Keratinocyte (primary cell): Measurements from ENCODE around the gene GPR42. TPM values are rescaled to one million over a fixed set of nuclear protein-coding genes. Genes with fewer than 3 reads are reported as not detected.

ENCODE experiments used
- DNase-seq: peaks from one replicate; pipeline ENCODE4 v3.0.0-alpha.2; 2011; ENCODE audit warnings: low read depth, missing footprints, low spot score
- FAIRE-seq: peaks from 2 replicates; lab custom pipeline; 2011; peaks lifted over from hg19 to GRCh38; lab: Jason Lieb, UNC
- H2AFZ ChIP-seq: 2 replicates; pipeline ENCODE4 v1.6.0; 2012; ENCODE audit warnings: low read length, control low read depth, inconsistent platforms; ENCODE audit not compliant: control insufficient read depth
- H3K27ac ChIP-seq: 2 replicates; pipeline ENCODE4 v1.5.1; 2011; ENCODE audit warnings: low read length; ENCODE audit not compliant: control insufficient read depth, insufficient read depth
- H3K27me3 ChIP-seq: 3 replicates; pipeline ENCODE4 v1.6.0; 2011; ENCODE audit warnings: low read length; ENCODE audit not compliant: control insufficient read depth, insufficient read depth; ENCODE audit errors: extremely low read depth
- H3K36me3 ChIP-seq, 2 experiments: 2 replicates in 1 of 2; 3 replicates in 1 of 2; pipeline ENCODE4 v1.5.1; 2011; ENCODE audit warnings: low read length in 2 of 2, mild to moderate bottlenecking in 1 of 2; ENCODE audit not compliant: control insufficient read depth in 2 of 2, insufficient read depth in 2 of 2; ENCODE audit errors: extremely low read depth in 1 of 2
- H3K4me1 ChIP-seq: 3 replicates; pipeline ENCODE4 v1.5.1; 2011; ENCODE audit warnings: low read length; ENCODE audit not compliant: control insufficient read depth, insufficient read depth; ENCODE audit errors: extremely low read depth
- H3K4me2 ChIP-seq: 3 replicates; pipeline ENCODE4 v1.6.0; 2011; ENCODE audit warnings: low read depth, low read length; ENCODE audit not compliant: control insufficient read depth, insufficient read depth; ENCODE audit errors: extremely low read depth
- H3K4me3 ChIP-seq, 3 experiments: fragments of 200-600 bp in 1 of 3; sonication (generic) in 1 of 3; 2 replicates in 2 of 3; 3 replicates in 1 of 3; pipeline ENCODE4 v1.5.1; 2011 to 2016; ENCODE audit warnings: low read length in 3 of 3, mild to moderate bottlenecking in 3 of 3, control low read depth in 2 of 3, inconsistent platforms in 1 of 3, low read depth in 1 of 3, mixed read lengths in 1 of 3, mixed run types in 1 of 3, moderate library complexity in 1 of 3; ENCODE audit not compliant: control insufficient read depth in 2 of 3, insufficient read depth in 2 of 3; ENCODE audit errors: extremely low read depth in 1 of 3
- H3K79me2 ChIP-seq: 2 replicates; pipeline ENCODE4 v1.6.0; 2012; ENCODE audit warnings: low read length; ENCODE audit not compliant: control insufficient read depth, insufficient read depth
- H3K9ac ChIP-seq: 3 replicates; pipeline ENCODE4 v1.6.0; 2011; ENCODE audit warnings: low read length; ENCODE audit not compliant: control insufficient read depth, insufficient read depth; ENCODE audit errors: extremely low read depth
- H3K9me1 ChIP-seq: 3 replicates; pipeline ENCODE4 v1.6.0; 2011; ENCODE audit warnings: low read length; ENCODE audit not compliant: control insufficient read depth, insufficient read depth; ENCODE audit errors: extremely low read depth
- H3K9me3 ChIP-seq: 2 replicates; pipeline ENCODE4 v1.5.1; 2012; ENCODE audit warnings: low read depth, low read length; ENCODE audit not compliant: control insufficient read depth
- H4K20me1 ChIP-seq: 3 replicates; pipeline ENCODE4 v1.6.0; 2011; ENCODE audit warnings: low read length; ENCODE audit not compliant: control insufficient read depth, insufficient read depth; ENCODE audit errors: extremely low read depth
- CTCF ChIP-seq, 3 experiments: IDR thresholded peaks in 1 of 3; conservative IDR thresholded peaks in 1 of 3; optimal IDR thresholded peaks in 1 of 3; 2 replicates in 2 of 3; 3 replicates in 1 of 3; pipeline versions ENCODE3 to v1.5.1; 2011; ENCODE audit warnings: low read length in 3 of 3, mild to moderate bottlenecking in 3 of 3, moderate library complexity in 2 of 3, control low read depth in 1 of 3, inconsistent platforms in 1 of 3; ENCODE audit not compliant: insufficient read depth in 2 of 3; ENCODE audit errors: extremely low read depth in 1 of 3
- EZH2 ChIP-seq: IDR thresholded peaks from one replicate; pipeline ENCODE4 v1.6.1; 2012; ENCODE audit warnings: inconsistent platforms, mild to moderate bottlenecking, low read length, moderate library complexity
- dilution Hi-C: fragments of 300-500 bp; cut with MboI; formaldehyde crosslinking; loops from one replicate; pipeline ENCODE4 v1.7.0; 2020; ENCODE audit warnings: low sequenced_read_pairs; ENCODE audit not compliant: extremely low pct_ligation_motif_present
- polyA plus RNA-seq, 5 experiments: library from polyadenylated mRNA; depleted of rRNA in 3 of 5; stranded (reverse) in 3 of 5; stranded (forward) in 1 of 5; unstranded in 1 of 5; fragments of >200 nt; gene quantifications; 1 replicate in 1 of 5; 2 replicates in 3 of 5; 3 replicates in 1 of 5; pipeline versions ENCODE4 v1.2.1 to v1.2.3, GENCODE V29; 2011 to 2012; ENCODE audit warnings: missing spikeins in 2 of 5, low read depth in 1 of 5, low replicate concordance in 1 of 5

The GPR42 gene
- polyA plus RNA-seq, 1 donor (not counting 4 experiments of a cell fraction or from before 2014, with no cell fraction given), result not detected

- Histone ChIP-seq H3K27me3 (peaks cover 5% of the 10 kb centered on the region), H4K20me1 (no peaks in the 10 kb centered on the region), H3K4me2 (no peak overlapping the region), H3K4me1 (no peaks in the 10 kb centered on the region), H3K9me1 (no peaks in the 10 kb centered on the region), H3K79me2 (no peaks in the 10 kb centered on the region), H3K9me3 (no peaks in the 10 kb centered on the region), H3K36me3 (no peaks in the 10 kb centered on the region), H3K4me3 (no peak overlapping the region), H3K9ac (no peak overlapping the region), H2AFZ (no peak overlapping the region), H3K27ac (no peak overlapping the region)
- DNase-seq (no peak), FAIRE-seq (no peak)
- dilution Hi-C loops, result no loop called here
- TF ChIP-seq EZH2, result no peak
- no peak for TF ChIP-seq CTCF (optimal IDR thresholded peaks at IDR 0.05 in 1 of 3, IDR thresholded peaks at IDR 0.05 in 1 of 3, conservative IDR thresholded peaks at IDR 0.05 in 1 of 3; ENCODE audit: extremely low read depth in 1 of 3, insufficient read depth in 2 of 3, low read length in 3 of 3)
Observed at GRCh38 chr19:35363001-35363590, 7.8 kb upstream of the GPR42 start.

- Histone ChIP-seq H3K27ac (no peak overlapping the region), H2AFZ (no peak overlapping the region), H3K9me3 (no peaks in the 10 kb centered on the region), H3K9ac (no peak overlapping the region), H4K20me1 (no peaks in the 10 kb centered on the region), H3K36me3 (no peaks in the 10 kb centered on the region), H3K79me2 (no peaks in the 10 kb centered on the region), H3K27me3 (peaks cover 5% of the 10 kb centered on the region), H3K4me1 (no peaks in the 10 kb centered on the region), H3K4me2 (no peak overlapping the region), H3K4me3 (no peak overlapping the region), H3K9me1 (no peaks in the 10 kb centered on the region)
- dilution Hi-C loops, result no loop called here
- DNase-seq (no peak), FAIRE-seq (no peak)
- no peak for TF ChIP-seq CTCF (optimal IDR thresholded peaks at IDR 0.05 in 1 of 3, IDR thresholded peaks at IDR 0.05 in 1 of 3, conservative IDR thresholded peaks at IDR 0.05 in 1 of 3; ENCODE audit: extremely low read depth in 1 of 3, insufficient read depth in 2 of 3, low read length in 3 of 3)
- TF ChIP-seq EZH2, result no peak
Observed at GRCh38 chr19:35363711-35364425, 7.0 kb upstream of the GPR42 start.
